GM18951 (cell line): ENCODE data around the gene CLCN1.
"Not testable (repeated sequence)": the region's sequence is repeated elsewhere in the genome, so short reads cannot be mapped to it uniquely, and the experiment has no call there.

Experiments used
- POLR2A ChIP-seq: IDR thresholded peaks from 4 replicates; pipeline ENCODE4 v1.6.1; 2011; ENCODE audit warnings: mild to moderate bottlenecking; ENCODE audit not compliant: insufficient read length, insufficient read depth; ENCODE audit errors: extremely low read depth
- in situ Hi-C: fragments of 300-500 bp; cut with MboI; formaldehyde crosslinking; loops from one replicate; pipeline ENCODE4 v1.12.0; 2022; ENCODE audit warnings: low sequenced_read_pairs, mixed read lengths, inconsistent platforms; ENCODE audit not compliant: unreplicated experiment

CLCN1 gene

DNA sequence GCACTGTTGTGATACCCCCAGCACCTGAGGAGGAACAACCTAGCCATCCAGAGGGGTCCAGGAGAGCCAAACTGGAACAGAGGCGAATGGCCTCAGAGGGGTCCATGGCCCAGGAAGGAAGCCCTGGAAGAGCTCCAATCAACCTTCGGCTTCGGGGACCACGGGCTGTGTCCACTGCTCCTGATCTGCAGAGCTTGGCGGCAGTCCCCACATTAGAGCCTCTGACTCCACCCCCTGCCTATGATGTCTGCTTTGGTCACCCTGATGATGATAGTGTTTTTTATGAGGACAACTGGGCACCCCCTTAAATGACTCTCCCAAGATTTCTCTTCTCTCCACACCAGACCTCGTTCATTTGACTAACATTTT lies 29.4 kb upstream of the CLCN1 start:
- TF ChIP-seq POLR2A: no peak
- in situ Hi-C loops: no loop called here

DNA sequence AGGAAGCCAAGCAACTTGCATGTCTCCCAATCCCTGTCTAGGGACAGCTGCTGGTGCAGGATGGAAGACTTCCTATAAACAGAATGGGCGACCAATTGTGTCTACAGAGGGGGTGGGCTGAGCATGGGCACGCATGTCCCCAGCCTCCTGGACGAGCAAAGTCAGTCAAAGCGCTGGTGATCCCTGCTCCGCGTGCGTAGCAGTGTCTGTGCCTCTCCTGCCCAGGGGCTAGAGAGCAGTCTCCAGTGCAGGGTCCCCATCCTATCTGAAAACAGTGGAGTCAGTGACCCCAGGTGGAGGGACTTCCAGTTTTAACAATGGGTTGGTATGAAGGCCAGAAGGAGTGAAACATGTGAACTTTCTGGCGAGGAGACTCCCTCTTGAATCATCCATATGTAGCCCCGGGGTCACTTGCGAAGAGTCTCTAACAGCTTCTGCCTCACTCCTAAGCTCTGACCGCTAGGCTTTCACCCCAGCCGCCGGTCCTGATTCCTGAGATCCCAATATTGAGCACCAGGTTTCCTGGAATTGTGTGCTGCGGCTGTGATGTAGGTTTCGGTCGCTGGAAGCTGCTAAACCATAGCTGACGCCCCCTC lies 28.5 kb upstream of the CLCN1 start:
- in situ Hi-C loops: no loop called here

GRCh38 chr7:143287935-143288826 lies 27.7 kb upstream of the CLCN1 start, which contains the start of gene CASP2:
Gene CASP2 (plus strand): TSS chr7:143288351. CDS start chr7:143288456, 105 bp downstream.
- in situ Hi-C loops: no loop called here
- peak; percentile 89 for TF ChIP-seq POLR2A

More for the DNA sequence above, 28.5 kb upstream of the CLCN1 start:
- no peak for TF ChIP-seq POLR2A

GRCh38 chr7:143288836-143289235 lies 27.1 kb upstream of the CLCN1 start:
- in situ Hi-C loops: no loop called here
- TF ChIP-seq POLR2A: no peak

GRCh38 chr7:143289421-143289820 lies 26.5 kb upstream of the CLCN1 start:
- in situ Hi-C loops: no loop called here
- no peak for TF ChIP-seq POLR2A

- in situ Hi-C loops: not testable (repeated sequence)
These were observed 26.0 kb upstream of the CLCN1 start for GRCh38 chr7:143289888-143290287.

DNA sequence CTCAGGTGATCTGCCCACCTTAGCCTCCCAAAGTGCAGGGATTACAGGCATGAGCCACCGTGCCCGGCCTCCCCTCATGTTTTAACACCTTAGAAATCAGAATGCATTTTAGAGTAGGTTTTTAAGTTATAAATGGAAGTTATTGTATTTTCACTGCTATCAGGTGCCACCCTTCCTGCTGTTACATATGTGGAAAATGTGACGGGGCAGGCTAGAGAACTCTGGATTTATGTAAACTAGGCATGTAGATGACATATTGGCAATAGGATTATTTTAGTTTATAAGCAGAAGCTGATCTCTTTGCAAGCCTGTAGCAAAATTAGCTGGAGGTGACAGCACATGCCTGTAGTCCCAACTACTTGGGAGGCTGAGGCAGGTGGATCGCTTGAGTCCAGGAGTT lies 25.6 kb upstream of the CLCN1 start:
- in situ Hi-C loops: no loop called here
- TF ChIP-seq POLR2A: no peak

- in situ Hi-C loops: no loop called here
- TF ChIP-seq POLR2A: no peak
These were observed 23.0 kb upstream of the CLCN1 start for GRCh38 chr7:143292876-143293275.

- in situ Hi-C loops: no loop called here
- TF ChIP-seq POLR2A: no peak
These were observed 20.0 kb upstream of the CLCN1 start for GRCh38 chr7:143295870-143296269.

GRCh38 chr7:143296686-143297085 lies 19.2 kb upstream of the CLCN1 start:
- in situ Hi-C loops: no loop called here
- no peak for TF ChIP-seq POLR2A

DNA sequence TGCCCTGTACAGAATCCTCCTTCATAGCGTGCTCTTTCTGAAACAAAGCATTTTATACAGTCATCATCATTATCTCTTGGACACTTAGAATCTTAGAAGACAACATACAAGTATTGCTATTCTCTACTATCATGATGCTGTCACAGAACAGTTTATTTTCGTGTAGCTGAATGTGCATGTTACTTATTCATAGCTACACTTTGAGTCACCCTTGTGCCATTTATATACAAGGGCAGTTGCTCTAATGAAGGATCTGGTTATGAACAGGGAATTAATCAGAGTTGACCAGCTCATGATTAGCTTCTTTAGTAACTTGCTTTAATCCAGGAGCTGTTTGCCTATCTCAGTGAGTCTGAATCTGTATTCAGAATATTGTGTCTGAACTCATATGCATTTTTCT lies 16.6 kb upstream of the CLCN1 start:
- TF ChIP-seq POLR2A: no peak
- in situ Hi-C loops: no loop called here

DNA sequence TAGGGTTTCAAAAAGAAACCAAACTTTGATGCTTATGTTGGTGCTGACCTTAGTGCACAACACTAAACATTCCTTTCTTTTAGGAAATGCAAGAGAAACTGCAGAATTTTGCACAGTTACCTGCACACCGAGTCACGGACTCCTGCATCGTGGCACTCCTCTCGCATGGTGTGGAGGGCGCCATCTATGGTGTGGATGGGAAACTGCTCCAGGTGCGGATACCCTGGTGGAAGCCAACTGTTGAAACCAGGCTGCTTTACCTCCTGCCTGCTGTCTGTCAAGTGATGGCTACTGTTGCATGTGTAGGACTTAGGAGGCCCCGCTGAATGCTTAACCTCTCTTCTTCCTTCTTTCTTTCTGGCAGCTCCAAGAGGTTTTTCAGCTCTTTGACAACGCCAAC lies 16.1 kb upstream of the CLCN1 start:
- no peak for TF ChIP-seq POLR2A
- in situ Hi-C loops: no loop called here

DNA sequence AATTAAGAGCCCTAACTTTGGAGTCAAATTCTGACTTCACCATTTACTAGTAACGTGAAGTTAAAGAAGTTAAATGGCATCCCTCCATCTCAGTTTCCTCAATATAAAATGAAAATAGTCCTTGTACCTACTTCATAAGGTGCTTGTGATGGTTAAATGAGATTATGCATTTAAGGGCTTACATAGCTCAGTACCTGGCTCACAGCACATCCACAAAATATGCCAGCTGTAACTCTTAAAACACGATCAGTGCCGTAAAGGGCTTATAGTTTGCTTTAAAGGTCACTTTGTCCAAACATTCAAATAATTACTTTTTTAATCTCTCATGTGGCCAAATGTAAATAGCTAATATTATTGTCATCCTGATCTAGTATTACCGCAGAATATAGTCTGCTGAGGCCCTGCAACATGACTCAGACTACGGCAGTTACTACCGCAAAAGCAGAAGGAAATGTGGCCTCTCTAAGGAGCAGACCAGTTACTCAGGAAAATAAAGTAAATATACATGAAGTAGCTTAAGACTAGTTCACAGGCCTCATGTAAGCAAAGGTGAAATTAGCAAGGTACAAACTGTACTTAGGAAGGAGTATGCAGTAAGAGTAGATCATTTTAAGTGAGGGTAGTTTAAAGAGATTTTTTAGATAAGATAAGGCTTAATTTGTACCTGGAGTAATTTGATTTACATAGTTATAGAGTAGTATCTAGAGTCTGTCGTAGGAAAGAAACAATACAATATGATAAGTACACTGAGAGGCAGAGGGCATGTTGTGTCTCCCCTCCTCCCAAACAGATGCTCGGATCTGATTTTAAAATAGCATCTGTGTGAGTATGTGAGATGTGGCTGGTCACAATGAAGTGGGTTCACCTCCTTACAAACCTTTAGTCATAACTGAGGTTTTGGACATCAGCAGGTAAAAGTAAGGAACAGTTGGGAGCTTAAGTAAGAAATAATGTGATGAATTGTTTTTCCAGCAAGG lies 14.7 kb upstream of the CLCN1 start:
- TF ChIP-seq POLR2A: no peak
- in situ Hi-C loops: no loop called here
